HG03108 (cell line): Measurements from ENCODE around the gene H19.

Experiments
- ATAC-seq: cut with Tn5 transposase; IDR thresholded peaks from one replicate; pipeline ENCODE4 v1.9.1; 2021; ENCODE audit warnings: moderate library complexity; ENCODE audit not compliant: unreplicated experiment

The H19 gene

DNA sequence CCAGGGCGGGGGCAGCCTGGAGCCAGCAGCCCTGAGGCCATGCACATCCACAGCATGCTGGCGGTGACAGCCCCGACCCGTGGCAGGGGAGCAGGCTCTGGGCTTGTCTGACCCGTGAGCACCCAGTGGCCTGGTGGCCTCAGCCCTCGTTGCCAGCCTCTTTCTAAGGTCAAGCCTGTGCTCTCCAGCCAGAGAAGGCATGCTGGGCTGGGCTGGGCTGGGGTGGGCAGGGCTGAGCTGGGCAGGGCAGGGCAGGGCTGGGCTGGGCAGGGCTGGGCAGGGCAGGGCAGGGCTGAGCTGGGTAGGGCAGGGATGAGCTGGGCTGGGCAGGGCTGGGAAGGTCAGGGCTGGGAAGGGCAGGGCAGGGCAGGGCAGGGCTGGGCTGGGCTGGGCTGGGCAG lies 10.6 kb downstream of the H19 start:
- ATAC-seq: no peak

DNA sequence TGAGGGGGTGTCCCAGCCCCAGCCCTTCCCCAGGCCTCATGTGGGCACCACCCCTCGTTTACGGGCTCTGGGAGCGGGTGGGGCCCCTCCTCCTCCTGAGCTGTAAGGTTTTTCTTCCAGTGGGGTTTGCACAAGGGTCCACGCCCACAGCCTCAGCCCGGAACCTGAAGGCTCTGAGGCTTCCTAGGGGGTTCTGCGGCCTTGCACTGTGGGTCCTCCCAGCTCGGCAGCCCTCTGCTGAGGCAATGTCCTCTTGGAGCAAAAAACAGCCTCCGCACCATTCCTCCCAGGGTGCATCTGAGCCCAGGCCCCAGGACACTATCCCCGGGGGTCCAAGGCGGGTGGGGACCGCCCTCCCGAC lies 14.1 kb downstream of the H19 start:
- ATAC-seq: no peak

- ATAC-seq: no peak
Measured at GRCh38 chr11:1982873-1983600, 14.6 kb downstream of the H19 start.

- no peak for ATAC-seq
Measured at GRCh38 chr11:1979607-1980006, 18.0 kb downstream of the H19 start.

- ATAC-seq: no peak
Measured at GRCh38 chr11:1978720-1979473, 18.7 kb downstream of the H19 start.

GRCh38 chr11:1975185-1975584 lies 22.5 kb downstream of the H19 start:
- ATAC-seq: no peak

GRCh38 chr11:1970956-1971355 lies 26.7 kb downstream of the H19 start:
- no peak for ATAC-seq

GRCh38 chr11:1969776-1970175 lies 27.9 kb downstream of the H19 start:
- no peak for ATAC-seq

GRCh38 chr11:1969035-1969434 lies 28.6 kb downstream of the H19 start:
- ATAC-seq: no peak

- no peak for ATAC-seq
Measured at GRCh38 chr11:1968454-1969002, 29.1 kb downstream of the H19 start.

GRCh38 chr11:1967641-1968225 lies 29.9 kb downstream of the H19 start:
- ATAC-seq: no peak

DNA sequence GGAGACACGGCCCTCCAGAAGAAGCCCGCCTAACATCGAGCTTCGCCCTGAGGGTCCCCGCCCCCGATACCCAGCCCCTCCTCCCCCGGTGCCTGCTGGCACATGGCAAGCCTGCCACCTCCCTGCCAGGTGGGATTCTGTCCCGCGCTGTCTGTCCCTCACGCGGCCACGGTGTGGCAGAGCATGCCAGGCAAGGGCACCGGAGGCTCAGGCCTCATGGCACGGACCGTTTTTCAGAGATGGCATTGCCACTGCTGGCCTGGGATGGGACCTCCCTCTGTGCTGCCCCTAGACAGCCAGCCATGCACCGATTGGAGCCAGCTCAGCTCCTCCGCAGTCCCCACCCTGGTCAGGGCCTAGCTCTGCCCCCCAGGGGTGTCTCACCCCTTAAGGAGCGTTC lies 31.1 kb downstream of the H19 start:
- no peak for ATAC-seq

GRCh38 chr11:1964955-1965354 lies 32.7 kb downstream of the H19 start:
- no peak for ATAC-seq

DNA sequence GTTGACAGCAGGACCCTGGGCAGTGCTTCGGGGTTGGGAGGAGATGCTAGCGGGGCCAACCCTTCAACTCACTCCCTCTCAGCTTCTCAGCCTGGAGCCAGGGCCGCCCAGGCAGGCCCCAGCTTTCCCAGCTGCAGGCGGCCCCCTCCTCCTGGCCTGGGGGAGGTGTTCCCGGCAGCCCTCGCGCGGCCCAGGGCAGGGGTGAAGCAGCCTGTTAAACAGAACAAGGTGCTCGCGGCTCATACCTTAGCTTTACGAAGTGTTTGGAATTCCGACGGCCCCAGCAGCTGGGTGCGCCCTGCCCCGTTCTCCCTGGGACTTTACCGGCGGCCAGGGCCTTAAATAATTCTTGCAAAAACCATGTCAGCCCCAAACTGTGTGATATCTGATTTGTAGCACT lies 33.3 kb downstream of the H19 start:
- ATAC-seq: no peak

- ATAC-seq: no peak
Measured at GRCh38 chr11:1963864-1964263, 33.8 kb downstream of the H19 start.

DNA sequence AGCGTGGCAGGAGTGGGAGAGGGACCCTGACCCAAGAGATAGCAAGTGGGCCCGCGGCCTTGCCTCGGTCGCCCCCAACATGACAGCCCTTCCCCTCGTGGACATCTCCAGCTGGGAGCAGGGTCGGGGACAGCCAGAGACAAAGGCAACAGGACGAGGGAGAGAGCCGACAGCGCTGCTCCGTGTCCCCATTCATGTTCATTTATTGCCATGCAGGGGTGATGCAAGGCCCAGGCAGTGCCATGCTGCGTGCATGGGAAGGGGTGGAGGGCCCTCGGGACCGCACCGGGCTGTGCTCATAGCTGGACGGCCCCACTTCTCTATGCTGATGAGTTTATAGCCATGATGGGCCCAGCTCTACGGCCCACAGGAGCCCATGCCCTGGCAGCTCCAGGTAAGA lies 37.9 kb downstream of the H19 start:
- no peak for ATAC-seq

- ATAC-seq: no peak
Measured at GRCh38 chr11:1958367-1958766, 39.3 kb downstream of the H19 start.

DNA sequence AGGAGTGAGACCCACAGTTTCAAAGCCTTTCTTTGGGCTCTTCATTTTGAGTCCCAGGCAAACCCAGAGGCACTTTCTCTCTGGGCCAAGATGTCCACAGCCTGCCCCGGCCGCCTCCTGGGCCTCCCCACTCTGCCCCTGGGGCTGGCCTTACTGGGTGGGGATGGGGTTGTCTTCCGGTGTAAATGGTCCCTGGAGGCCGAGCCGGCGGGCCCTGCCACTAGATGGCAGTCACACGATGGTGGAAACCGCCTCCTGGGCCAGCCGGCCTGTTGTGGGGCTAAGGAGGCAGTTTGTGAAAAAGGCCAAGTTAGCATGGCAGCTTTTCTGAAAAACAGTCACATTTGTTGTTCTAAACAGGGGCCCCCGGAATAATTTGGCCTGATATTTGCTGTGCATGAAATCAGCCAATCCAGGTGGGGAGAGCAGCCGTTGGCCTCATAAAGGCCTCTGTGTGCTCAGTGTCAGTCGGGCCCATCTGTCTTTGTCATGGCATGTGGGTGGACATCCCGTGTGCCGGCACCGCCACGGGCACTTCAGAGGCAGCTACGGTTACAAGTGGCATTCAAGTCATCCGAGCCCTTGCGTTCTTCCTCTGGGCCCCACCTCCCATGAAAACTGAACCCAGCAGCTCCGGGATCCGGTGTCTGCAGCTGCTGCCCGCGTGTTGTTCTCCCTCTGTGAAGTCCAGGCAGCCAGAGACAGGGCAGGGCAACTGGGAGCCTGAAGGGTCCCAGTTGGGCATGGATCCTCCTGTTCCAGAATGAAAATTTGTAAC lies 44.0 kb downstream of the H19 start:
- ATAC-seq: no peak

DNA sequence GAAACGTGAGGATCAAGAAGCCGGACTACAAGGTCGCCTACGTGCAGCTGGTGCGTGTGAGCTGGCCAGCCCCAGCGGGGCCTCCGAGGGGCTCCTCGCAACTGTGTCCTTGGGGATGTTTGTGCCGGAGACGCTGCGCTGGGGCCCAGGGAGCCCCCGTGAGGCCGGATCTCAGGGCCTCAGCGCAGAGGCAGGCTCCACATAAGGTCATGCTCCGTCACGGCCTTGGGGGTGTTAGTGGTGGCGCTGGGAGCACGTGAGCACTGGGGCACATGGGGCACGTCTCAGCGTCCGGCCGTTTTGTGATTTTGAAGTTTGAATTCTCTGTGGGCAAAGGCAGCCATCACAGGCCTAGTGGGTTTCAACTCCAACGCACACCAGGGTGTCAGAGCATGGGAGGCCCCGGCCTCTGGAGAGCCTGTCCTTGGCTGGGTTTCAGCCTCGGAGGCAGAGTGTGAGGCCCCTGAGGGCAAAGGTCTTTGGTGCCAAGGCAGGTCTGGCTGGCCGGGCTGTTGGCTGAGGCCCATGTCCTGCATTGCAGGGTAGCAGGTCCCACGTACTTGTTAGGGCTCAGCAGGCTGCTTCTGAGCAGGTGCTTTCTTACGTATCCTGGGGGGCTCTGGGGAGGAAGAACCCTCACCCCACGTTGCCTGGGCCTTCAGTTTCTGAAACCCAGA lies 44.7 kb downstream of the H19 start:
- no peak for ATAC-seq

DNA sequence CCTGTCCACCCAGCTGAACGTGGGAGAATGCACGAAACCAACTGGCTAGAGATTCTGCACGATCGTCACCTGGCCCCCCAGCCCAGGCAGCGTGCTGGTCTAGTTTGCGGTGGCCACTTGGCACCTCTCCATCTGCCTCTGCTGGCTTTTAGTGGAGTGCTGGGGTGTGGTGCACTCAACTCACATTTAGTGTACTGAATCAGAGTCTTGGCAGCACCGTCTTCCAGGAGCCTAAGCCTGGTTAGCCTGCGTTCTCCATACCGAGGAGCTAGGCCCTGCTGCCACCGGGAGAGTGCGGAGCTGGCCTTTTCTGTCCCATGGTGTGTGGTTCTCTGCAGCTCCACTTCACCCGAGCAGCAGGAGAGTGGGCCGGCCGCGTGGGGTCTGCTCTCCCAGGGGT lies 47.7 kb downstream of the H19 start:
- ATAC-seq: no peak

DNA sequence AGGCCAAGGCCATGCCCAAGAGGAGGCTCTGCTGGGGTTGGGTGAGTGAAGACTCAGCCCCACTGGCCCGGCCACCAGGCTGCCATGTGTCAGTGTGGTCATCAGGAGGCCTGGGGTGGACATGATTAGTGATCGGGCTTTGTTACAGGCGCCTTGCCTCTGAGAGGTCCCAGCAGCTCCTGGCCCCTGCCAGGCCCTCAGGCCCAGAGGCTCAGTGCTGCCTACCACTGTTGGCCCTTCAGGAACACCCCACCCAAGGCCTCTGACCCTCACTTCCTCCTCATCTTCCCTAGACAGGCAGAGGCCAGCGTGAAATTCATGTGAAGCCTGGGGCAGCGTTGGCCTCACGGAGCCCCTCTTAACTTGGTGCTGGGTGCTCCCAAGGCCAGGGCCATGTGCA lies 48.3 kb downstream of the H19 start:
- ATAC-seq: no peak
